GM12875 (cell line): ENCODE measurements around the gene CACNA1C.

Experiments used
- H3K4me3 ChIP-seq: one replicate; pipeline ENCODE4 v1.5.1; 2011; ENCODE audit warnings: low read depth, low read length, control low read depth
- CTCF ChIP-seq: IDR thresholded peaks from 2 replicates; pipeline ENCODE4 v1.5.1; 2011; ENCODE audit warnings: low read depth, mild to moderate bottlenecking, control low read depth, inconsistent platforms, low read length, moderate library complexity, borderline replicate concordance; ENCODE audit not compliant: insufficient read depth

Gene CACNA1C

GRCh38 chr12:2429032-2429431 is 376.2 kb downstream of the CACNA1C start:
- TF ChIP-seq CTCF, result no peak
- no peak overlapping the region for H3K4me3 ChIP-seq

- TF ChIP-seq CTCF, result no peak
- no peak overlapping the region for H3K4me3 ChIP-seq
Measured at GRCh38 chr12:2431810-2432209, 379.0 kb downstream of the CACNA1C start.

- TF ChIP-seq CTCF, result no peak
- no peak overlapping the region for H3K4me3 ChIP-seq
Measured at GRCh38 chr12:2432856-2433255, 380.1 kb downstream of the CACNA1C start.

GRCh38 chr12:2435511-2435910 is 382.7 kb downstream of the CACNA1C start:
- TF ChIP-seq CTCF, result no peak
- H3K4me3 ChIP-seq, result no peak overlapping the region

GRCh38 chr12:2439332-2440100 is 386.7 kb downstream of the CACNA1C start:
- H3K4me3 ChIP-seq, result no peak overlapping the region
- no peak for TF ChIP-seq CTCF

- no peak for TF ChIP-seq CTCF
- no peak overlapping the region for H3K4me3 ChIP-seq
Measured at GRCh38 chr12:2443776-2444175, 391.0 kb downstream of the CACNA1C start.

- no peak overlapping the region for H3K4me3 ChIP-seq
- no peak for TF ChIP-seq CTCF
Measured at GRCh38 chr12:2445968-2446367, 393.2 kb downstream of the CACNA1C start.
